Coronary artery (tissue), 2 donors: Measurements from ENCODE around the gene HECW1.

Experiments
- DNase-seq: peaks from one replicate; pipeline ENCODE4 v3.0.0-alpha.2; 2017; ENCODE audit warnings: low spot score
- H3K27ac ChIP-seq, 2 donors: fragments of 200-600 bp; sonication (generic); one replicate each; pipeline ENCODE4 v1.5.1; 2016 to 2019
- H3K4me3 ChIP-seq: fragments of 200-600 bp; sonication (generic); 2 replicates; pipeline ENCODE4 v1.5.1; 2016; ENCODE audit warnings: mild to moderate bottlenecking, moderate library complexity
- TF ChIP-seq, protein P1 (sequence below): fragments of 200-600 bp; sonication (generic); IDR thresholded peaks from one replicate; pipeline ENCODE4 v1.5.1; 2019; ENCODE audit warnings: antibody characterized with exemption

Gene HECW1

DNA sequence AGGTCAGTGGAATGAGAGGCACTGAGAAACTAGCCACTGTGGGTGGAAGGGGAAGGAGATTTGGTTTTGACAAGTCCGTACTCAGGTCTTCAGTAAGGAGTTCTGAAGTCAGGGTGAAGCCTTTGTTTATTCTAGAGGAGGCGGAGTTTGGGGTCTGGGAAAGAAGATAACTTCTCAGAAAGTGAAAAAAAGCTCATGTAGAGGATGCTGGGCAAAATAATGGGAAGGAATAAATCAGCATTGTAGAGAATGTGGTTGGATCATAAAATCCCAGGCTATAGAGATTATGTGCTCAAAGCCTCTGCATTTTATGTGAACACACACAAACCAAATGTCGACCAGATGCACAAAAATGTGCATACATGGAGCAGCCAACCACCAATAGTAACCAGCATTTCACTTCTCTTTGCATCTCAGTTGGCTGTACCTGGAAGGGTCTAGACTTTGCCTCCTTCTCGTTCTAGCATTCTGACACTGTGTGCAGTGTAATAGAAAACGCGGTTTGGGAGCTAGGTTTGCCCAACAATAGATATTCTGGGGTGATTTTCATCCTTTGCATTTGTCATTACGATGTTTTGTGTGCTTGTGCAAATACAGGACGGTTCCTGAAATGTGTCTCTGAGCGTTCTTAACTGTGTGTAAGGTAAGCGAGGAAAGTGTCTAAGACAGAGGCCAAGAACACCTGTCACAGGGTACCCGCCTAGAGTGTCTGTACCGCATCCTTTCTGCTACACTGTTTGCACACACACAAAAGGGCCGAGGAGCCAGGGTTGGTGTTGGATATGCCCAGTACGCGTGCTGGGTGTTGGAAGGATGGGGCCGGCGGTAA lies 603 bp upstream of the HECW1 start:
- H3K4me3 ChIP-seq: peak overlapping the region; percentile 72
- TF ChIP-seq, protein P1, sequence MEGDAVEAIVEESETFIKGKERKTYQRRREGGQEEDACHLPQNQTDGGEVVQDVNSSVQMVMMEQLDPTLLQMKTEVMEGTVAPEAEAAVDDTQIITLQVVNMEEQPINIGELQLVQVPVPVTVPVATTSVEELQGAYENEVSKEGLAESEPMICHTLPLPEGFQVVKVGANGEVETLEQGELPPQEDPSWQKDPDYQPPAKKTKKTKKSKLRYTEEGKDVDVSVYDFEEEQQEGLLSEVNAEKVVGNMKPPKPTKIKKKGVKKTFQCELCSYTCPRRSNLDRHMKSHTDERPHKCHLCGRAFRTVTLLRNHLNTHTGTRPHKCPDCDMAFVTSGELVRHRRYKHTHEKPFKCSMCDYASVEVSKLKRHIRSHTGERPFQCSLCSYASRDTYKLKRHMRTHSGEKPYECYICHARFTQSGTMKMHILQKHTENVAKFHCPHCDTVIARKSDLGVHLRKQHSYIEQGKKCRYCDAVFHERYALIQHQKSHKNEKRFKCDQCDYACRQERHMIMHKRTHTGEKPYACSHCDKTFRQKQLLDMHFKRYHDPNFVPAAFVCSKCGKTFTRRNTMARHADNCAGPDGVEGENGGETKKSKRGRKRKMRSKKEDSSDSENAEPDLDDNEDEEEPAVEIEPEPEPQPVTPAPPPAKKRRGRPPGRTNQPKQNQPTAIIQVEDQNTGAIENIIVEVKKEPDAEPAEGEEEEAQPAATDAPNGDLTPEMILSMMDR: no peak
- H3K27ac ChIP-seq: no peak overlapping the region
- DNase-seq: no peak

DNA sequence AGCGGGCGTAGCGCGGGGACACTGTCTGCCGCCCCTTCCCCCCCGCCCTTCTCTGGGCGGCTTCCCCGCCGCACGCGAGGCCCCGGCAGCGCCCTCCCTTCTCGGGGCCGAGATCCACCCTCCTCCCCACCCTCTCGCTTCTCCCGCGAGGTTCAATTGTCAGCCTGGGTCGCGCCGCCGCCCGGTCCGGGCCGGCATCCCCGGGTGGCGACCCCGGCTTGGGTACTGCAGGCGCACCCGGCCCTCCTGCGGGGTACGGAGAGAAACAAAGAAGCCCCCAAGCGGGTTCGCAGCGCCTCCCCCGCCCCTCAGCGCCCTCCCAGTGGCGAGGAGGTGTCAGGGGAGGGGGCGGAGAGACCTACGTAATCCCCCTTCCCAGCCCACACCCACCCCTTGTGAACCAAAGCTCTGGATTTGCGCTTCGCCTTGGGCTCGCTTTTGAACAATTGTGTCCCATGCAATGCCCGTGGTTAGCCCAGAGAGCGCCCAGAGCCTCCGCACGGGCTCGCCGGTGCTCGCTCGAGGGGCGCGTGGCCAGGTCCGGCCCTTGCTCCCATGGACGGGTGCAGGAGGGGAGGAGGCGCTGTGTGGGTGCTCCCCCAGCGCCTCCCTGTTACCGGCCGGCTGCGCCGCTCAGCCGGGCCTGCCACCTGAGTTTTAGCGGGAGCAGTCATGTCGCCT lies 634 bp downstream of the HECW1 start:
- Histone ChIP-seq H3K27ac (peak overlapping the region in 1 of 2 donors; percentile 6), H3K4me3 (peak overlapping the region; percentile 72)
- no peak for DNase-seq
- TF ChIP-seq, protein P1: no peak

DNA sequence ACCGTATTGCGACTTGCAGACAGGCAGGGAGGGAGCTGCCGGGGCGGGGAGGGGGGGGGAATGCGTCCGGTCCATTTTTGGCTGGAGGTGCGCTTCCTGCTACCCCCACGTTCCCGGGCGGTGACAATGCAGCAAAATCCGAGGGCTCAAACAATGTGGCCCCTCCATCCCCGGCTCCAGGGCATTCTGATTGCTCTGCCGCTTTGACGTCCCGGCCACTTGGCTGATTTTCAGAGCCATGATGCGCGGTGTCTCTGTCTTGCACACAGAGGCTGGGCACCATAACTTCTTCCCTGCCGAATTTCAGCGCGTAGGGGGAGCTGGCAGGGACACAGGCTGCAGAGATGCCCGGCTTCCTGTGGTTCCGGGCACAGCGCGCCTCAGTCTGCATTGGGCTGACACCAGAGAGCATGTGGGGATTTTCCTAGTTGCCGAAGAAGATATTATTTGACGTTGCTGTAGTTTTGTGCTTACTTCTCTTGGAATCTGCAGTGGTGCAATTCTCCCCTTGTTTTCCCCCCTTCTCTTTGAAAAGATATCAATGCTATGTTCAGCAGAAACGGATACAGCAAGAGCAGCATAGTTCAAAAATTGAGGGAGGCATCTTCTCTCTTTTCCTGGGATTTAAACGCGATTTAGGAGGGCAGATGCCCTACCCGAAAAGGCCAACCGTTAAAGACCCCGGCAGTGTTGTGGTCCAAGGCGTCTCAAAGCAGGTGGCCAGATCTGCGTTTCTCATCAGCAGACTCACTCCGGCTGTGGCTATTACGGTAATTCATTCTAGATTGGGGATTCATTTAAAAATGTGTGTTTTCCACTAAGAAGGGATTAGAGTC lies 1.4 kb downstream of the HECW1 start:
- DNase-seq: no peak
- TF ChIP-seq, protein P1: no peak

DNA sequence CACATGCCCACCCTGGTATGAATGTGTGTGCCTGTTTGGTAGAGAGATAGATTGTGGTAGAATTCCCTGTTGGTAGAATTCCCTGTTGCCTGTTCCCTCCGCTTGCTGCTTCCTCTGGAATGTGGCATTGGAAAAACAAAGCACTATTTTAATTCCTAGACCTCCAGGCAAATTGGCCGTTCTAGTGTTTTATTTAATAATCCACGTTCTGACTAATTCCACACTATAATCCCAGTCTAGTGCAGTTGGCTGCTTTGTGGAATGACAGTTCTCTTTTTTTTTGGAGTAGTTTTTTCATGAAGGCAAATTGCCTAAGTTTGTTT lies 2.0 kb downstream of the HECW1 start:
- Histone ChIP-seq H3K27ac (no peak overlapping the region), H3K4me3 (peak overlapping the region; percentile 72)
- DNase-seq: no peak
- TF ChIP-seq, protein P1: no peak

More for the DNA sequence above, 1.4 kb downstream of the HECW1 start:
- Histone ChIP-seq H3K27ac (no peak overlapping the region), H3K4me3 (peak overlapping the region; percentile 72)

DNA sequence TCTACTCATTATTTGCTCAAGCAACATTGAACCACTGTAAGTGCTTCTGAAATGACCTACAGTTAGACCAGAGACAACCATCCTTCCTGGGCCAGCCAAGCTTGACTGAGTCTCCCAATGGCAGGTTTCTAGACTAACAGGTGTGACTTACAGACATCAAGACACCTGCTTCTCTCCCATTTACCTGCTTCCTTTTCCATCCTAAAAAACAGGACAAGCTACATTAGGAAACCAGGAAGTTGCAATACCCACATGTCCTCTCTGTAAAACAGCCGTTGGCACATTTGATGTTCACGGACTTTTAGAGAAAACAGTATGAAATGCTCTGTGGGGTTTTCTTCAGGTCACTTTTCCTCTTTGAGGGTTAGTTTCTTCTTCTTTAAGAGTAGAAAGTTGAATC lies 4.0 kb downstream of the HECW1 start:
- DNase-seq: no peak
- no peak overlapping the region for H3K4me3 ChIP-seq
- TF ChIP-seq, protein P1: no peak
- no peak overlapping the region for H3K27ac ChIP-seq

DNA sequence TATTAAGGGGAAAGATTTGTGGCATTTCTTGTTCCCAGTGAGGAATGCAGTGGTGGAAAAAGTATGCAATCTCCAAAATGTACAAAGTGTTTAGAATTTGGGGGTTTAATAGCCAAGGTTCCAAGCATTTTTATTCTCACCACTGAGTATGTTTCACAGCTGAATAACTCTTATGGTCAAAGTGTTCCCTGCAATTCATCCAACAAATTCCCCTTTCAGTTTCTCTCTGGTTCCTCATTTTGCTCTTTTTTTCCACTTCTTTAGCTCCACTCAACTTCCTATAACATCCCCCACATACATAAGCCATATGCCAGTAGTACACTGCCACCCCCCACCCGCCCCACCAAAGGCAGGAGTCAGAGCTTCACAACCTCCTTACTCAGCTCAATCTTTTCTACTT lies 4.6 kb downstream of the HECW1 start:
- TF ChIP-seq, protein P1: no peak
- no peak for DNase-seq
- no peak overlapping the region for H3K27ac ChIP-seq
- no peak overlapping the region for H3K4me3 ChIP-seq
